CD4-positive, alpha-beta T cell treated with Interferon gamma for 1 hour (primary cell): Measurements from ENCODE around the gene RSPO4.
"Not testable (repeated sequence)": the region's sequence is repeated elsewhere in the genome, so short reads cannot be mapped to it uniquely, and the experiment has no call there.

ENCODE experiments used
- DNase-seq: peaks from one replicate; pipeline ENCODE4 v3.0.0-alpha.2; 2020

Gene RSPO4

DNA sequence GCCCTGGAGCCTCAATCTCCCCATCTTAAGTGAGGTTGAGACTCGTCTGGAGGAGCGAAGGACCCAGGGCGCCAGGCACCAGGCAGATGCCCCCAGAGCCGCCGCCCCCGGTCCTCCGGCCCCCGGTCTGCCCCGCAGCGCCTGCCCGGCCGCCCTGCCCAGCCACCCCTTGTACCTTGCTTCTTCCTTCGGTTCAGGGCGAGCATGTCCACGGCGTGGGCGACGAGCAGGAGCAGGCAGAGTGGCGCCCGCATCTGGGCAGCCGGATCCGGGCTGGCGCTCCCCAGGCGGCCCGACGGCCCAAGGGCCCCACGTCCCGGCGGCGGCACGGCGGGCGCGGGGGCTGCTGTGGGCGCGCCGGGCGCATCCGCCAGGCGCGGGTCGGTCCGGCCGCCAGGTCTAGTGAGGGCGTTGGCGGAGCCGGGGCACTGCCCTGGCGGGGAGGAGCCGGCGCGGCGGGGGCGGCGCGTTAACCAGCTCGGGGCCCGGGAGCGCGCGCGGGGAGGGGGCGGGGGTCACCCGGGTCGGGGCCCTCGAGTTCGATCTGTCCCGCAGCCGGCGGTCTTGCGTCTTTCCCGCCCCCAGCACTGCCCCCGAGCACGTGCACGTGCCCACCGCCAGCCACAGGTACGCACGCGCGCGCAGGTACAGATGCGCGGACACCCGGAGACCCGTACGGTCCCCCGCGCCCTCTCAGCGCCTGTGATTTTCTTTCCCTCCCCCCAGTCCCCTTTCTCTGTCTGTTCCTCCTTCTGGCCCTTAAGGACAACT lies at the start of gene RSPO4:
TSS of gene RSPO4 (minus strand) at position 401 of the 771 bp plus-strand sequence. CDS start at position 254, 147 bp downstream.
- no peak for DNase-seq

DNA sequence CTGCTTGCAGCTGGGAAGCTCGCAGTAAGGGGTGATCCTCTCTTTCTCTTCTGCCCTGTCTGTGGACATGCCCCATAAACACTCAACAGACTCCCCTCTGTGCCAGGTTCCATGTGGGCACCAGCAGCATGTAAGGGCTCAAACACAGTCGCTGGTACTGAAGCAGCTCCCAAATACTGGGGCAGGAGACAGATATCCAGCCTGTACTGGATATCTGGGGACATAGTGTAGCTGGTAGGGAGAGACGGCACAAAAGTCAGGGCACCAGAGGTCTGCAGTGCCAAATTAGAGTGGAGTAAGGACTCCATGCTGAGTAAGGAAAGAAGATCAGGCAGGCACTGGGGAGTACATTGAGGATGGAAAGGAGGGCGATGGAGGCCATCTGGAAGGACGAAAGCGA lies 48.3 kb upstream of the RSPO4 start:
- no peak for DNase-seq

DNA sequence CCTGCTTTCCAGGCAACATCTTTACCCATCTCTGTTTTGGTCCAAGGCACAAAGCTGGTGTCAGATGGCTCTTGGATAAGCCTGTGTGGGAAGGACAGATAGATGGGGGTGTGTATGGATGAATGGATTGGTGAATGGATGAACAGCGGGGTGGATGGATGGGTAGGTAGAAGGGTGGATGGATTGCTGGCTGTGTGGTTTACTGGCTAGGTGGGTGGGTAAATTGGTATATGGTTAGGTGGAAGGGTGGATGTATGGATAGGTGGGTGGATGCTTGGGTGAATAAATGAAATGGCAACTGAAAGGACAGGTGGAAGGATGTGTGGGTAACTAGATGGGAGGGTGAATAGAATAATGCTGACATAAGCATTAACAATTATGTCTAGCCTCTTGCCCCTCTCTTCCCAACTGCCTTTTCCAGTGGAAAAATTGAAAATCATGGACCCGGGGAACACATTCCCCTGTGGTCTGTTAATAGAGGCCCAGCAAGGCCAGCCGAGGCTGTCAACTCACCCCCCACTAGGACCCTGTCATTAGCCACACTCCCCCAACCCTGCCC lies 43.8 kb upstream of the RSPO4 start:
- no peak for DNase-seq

DNA sequence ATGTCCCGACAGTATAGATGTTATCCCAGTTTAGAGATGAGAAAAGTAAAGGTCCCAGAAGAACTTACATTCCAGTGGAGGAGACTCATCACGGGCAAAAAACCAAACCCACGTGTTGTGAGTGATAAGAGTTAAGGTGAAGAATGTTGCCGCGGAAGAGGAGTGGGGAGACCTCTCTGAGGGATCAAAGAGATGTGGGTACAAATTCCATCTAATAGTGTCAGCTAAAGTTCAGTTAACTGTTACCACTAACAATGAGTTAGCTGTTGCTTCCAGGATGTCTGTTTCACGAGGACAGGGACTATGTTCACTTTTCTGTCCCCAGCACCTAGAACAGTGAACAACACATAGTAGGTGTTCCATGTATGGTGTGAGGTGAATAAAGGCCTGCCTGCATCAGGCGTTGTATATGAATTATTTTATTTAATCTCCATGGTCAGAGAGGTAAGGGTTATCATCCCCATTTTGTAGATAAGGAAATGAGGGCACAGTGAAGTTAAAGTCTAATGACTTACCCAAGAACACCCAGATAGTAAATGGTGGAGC lies 39.8 kb upstream of the RSPO4 start:
- no peak for DNase-seq

DNA sequence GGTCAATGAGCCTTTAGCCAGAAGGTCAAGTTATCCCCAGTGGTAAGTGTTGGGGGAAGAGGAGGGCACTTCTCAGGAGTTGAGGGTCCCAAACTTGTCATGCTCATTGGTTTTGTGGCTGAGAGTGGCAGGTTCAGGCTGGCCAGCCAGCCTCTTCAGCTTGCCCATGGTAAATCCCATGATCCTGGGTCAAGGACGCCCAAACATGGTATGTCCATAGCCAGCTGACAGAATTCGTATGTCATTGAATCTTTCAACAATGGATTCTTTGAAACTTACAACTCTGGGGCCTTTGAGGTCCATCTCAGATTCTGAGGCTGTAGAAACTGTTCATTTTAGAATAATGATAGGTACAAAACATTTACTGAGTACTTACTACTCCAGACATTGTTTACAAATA lies 36.1 kb upstream of the RSPO4 start:
- DNase-seq, result no peak

DNA sequence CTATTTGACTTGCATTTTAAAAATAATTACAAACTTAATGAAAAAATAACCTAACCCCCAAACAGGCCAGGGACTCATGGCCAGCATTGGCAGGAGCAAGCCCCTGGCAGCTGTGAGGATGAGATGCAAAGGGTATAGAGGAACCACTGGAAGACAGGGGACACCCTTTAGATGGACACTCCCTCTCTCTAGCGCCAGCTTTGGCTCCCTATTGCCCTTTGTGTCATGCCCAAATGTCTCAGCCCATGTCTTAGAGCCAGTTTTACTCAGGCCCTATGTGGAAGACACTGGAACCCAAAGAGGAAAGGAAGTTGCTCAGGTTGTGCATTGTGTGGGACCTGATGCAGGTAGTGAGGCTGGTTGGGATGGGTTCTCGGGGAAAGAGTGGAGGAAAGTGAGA lies 34.9 kb upstream of the RSPO4 start:
- DNase-seq, result no peak

DNA sequence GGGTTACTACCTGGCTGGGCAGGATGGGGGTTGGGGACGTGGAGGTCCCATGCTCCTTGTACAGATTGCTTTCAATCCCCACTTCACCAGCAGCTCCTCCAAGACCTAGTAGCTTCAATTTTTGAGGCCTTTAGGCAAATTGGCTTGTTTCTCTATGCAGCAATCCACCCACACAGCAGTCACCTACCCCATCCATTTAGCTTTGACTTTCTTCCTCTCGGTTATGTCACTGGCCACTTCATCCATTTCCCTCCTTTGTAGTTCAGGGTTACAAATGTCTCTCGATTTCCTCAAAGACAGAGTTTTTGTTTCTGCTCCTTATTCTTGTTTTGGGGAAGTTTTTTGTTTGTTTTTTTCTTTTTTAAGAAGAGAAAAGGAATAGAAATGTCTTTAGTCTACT lies 33.4 kb upstream of the RSPO4 start:
- no peak for DNase-seq

- DNase-seq, result no peak
Measured at GRCh38 chr20:1034415-1034789, 32.3 kb upstream of the RSPO4 start.

DNA sequence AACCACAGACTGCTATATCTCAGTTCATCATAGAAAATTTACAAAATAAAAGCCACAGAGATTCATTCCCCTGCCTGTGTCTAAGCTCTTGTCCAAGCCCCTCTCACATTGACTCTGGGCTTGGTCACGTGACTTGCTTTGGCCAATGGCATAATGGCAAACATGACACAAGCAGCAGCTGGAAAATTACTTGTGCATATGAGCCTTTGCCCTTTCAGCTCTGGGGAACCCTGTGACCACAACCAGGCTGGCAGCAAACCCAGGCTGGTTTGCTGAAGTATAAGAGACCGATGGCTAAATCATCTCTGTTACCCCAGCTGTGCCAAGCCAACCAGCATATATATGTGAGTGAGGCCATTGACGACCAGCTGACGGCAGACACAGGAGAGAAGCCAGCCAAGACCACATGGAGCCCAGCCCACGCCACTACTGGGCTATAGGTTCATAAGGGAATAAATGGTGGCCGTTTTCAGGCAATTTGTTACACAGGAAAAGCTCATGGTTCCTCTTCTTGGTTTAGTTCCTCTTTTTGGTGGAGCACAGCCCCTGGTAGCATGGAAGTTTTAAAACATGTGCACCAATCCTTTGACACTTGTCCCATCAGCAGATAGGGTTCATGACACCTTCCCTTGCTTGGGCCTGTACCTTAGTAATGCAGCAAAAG lies 31.8 kb upstream of the RSPO4 start:
- DNase-seq, result peak; percentile 1

DNA sequence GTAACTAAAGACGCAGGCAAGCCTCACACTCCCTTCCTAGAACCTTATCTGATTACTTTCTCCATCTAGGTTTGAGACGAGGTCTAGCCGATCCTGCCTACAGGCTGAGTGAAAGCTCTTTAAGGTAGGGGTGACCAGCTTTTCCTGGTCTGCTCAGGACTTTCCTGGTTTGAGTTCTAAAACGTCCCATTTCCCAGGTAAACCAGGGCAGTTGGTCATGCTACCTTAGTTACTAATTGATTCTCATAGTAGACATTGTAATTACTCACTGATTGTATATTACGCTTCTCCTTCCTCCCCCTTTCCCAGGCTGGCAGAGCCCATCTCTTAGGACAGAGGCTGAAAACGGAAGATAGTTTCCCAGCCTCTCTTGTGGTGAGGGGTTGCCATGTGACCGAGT lies 27.9 kb upstream of the RSPO4 start:
- DNase-seq, result no peak

DNA sequence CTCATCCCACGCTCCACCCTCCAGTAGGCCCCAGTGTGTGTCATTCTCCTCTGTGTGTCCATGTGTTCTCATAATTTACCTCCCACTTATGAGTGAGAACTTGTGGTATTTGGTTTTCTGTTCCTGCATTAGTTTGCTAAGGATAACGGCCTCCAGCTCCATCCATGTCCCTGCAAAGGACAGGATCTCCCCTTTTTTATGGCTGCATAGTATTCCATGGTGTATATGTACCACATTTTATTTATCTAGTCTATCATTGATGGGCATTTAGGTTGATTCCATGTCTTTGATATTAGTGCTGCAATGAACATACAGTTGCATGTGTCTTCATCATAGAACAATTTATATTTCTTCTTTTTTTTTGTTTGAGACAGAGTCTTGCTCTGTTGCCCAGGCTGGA lies 24.1 kb upstream of the RSPO4 start:
- not testable (repeated sequence) for DNase-seq

DNA sequence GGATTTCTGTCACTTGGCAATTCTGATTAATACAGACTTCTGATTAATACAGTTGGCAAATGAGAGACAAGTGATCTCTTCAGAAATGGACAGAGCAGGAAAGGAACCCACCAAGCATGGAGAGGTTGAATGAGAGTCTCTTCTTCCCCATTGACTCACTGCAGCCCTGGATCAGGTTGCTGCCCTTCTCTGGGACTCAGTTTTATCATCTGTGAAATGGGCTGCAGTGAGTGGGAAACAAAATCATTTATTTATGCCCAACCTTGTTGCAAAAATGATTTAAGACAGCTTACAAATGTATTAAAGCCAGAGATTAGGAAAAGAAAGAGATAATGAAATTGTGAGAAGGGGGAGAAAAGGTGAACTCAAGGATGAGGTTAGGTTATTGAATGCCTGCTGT lies 20.8 kb upstream of the RSPO4 start:
- DNase-seq, result no peak

GRCh38 chr20:1020614-1021013 lies 18.5 kb upstream of the RSPO4 start:
- no peak for DNase-seq

DNA sequence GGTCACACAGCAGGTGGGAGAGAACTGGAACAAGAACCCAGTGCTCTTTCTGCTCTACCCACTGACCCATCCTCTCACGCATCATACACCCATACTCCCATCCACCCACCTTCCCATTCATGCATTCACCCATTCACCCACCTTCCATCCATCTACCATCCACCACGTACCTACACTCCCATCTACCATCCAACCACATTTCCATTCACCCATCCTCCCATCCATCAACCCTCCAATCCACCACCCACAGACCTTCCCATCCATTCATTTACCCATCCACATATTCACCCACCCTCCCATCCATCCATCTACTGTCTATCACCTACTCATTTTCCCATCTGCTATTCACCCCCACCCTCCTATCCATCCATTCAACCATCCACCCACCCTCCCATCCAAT lies 17.2 kb upstream of the RSPO4 start:
- no peak for DNase-seq

- DNase-seq, result no peak
Measured at GRCh38 chr20:1017677-1018076, 15.6 kb upstream of the RSPO4 start.

- DNase-seq, result no peak
Measured at GRCh38 chr20:1015181-1015580, 13.1 kb upstream of the RSPO4 start.

GRCh38 chr20:1014471-1014870 lies 12.4 kb upstream of the RSPO4 start:
- no peak for DNase-seq

- no peak for DNase-seq
Measured at GRCh38 chr20:1013566-1014340, 11.6 kb upstream of the RSPO4 start.

- no peak for DNase-seq
Measured at GRCh38 chr20:1012359-1013168, 10.5 kb upstream of the RSPO4 start.

GRCh38 chr20:1010659-1011058 lies 8.5 kb upstream of the RSPO4 start:
- DNase-seq, result no peak

DNA sequence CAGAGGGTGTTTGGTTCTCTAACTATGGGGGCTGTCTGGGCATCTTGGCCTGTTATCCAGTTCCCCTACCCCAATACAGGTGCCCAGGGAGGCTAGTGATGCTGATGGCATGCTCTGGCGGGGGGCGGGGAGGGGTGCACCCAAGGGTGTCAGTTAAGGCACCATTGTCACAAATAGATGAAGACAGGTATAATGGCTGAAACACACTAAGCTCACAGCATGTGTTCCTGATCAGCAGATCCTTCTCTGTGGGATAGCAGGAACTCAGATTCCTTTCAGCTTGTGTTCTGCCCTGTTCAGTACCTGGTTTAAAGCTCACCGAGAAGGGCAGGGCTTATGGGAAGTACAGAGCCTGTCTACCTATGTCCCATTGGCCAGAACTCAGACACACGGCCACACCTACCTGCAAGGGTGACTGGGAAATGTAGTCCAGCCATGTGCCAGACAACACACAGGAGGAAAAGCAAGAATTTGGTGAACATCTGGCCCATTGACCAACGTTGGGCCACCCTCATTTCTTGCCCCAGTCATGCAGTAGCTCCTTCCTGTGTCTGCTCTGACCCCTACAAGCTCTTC lies 3.4 kb upstream of the RSPO4 start:
- DNase-seq, result no peak
